Measurements from ENCODE around the gene DHX8. TPM values are rescaled to one million over a fixed set of nuclear protein-coding genes. Genes with fewer than 3 reads are reported as not detected.

The DHX8 gene
- total and polyA plus RNA-seq, 10 of the 15 experiments (the other 5 are each of a cell fraction or from before 2014, with no cell fraction given), result 27.6 to 50.4 (median 35.7) TPM

DNA sequence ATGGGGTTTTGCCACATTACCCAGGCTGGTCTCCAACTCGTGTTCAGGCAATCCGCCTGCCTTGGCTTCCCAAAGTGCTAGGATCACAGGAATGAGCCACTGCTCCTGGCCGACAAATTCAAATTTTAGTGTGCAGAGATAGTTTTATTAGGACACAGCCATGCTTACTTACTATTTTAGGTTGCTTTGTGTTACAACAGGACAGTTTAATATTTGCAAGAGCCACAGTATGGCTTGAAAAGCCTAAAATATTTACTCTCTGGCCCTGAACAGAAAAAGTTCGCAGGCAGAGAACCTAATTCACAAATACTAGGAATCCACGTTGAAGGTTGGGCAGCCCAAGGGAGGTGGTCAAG, 75.0 kb downstream of the DHX8 start (continued):
- TF ChIP-seq, protein P1, sequence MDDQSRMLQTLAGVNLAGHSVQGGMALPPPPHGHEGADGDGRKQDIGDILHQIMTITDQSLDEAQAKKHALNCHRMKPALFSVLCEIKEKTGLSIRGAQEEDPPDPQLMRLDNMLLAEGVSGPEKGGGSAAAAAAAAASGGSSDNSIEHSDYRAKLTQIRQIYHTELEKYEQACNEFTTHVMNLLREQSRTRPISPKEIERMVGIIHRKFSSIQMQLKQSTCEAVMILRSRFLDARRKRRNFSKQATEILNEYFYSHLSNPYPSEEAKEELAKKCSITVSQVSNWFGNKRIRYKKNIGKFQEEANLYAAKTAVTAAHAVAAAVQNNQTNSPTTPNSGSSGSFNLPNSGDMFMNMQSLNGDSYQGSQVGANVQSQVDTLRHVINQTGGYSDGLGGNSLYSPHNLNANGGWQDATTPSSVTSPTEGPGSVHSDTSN (IDR thresholded peaks at IDR 0.05; ENCODE audit: insufficient replicate concordance, low read depth, low read length), result no peak
- TF ChIP-seq ETV6 (conservative IDR thresholded peaks at IDR 0.05 in 1 of 2, IDR thresholded peaks at IDR 0.05 in 1 of 2; ENCODE audit: borderline replicate concordance in 1 of 2, low read depth in 1 of 2) (no peak), GABPA (IDR thresholded peaks at IDR 0.05; ENCODE audit: low read depth) (no peak), NBN (IDR thresholded peaks at IDR 0.05) (no peak), TCF7 (IDR thresholded peaks at IDR 0.05; ENCODE audit: borderline replicate concordance) (no peak), NR2F1 (conservative IDR thresholded peaks at IDR 0.05) (no peak)

DNA sequence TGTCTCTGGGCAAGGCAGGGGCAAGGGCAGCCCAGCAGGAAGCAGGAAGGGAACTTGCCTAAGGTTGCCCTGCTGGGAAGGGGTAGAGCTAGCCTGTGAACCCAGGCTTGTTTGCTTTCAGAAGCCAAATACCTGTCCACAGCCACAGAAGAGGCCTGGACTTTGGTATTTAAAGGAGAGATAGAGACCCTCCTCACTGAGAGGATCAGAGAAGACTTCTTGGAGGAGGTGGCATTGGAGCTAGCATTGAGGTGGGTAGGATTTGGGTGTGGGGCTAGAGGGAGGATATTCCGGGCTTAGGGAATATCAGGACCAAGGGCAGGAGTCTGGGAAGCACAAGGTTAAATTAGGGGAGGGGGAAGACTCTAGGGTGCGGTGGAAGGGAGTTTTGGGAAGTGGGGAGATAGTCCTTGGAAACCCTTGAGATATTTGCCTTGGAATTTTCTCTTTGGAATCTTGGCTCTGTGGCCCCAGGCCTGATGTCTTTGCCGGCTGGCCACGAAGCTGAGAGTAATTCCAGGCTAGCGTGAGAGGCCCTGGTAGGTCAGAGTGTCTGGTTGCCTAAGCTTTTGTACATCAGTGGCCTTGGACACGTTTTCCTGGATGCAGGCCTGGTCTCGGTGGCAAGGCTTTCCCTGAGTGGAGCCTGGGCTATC, 75.5 kb downstream of the DHX8 start:
- intact Hi-C loops (cut with micrococcal nuclease; ENCODE audit: unreplicated experiment) (no loop called here), in situ Hi-C loops (cut with MboI) (no loop called here)
- H4K20me1 ChIP-seq (ENCODE audit: control insufficient read depth, insufficient read depth), result no peaks in the 10 kb centered on the region
- H3K9ac ChIP-seq (ENCODE audit: control insufficient read depth, insufficient read depth, low read length), result no peak overlapping the region
- ChIA-PET RAD21 (ENCODE audit: unreplicated experiment) (no interaction called here), POLR2A (interaction anchor here (0.9 kb wide), 1 partner anchor 31 kb away, joined by 4 read pairs; no protein-coding TSS in a partner anchor), CTCF (interaction anchor here (1.2 to 1.3 kb wide), 3 partner anchors 15 to 75 kb away, joined by 3 to 6 read pairs (median 3); partner anchors contain the start of gene DHX8), SMC1A (ENCODE audit: uncharacterized antibody, unreplicated experiment) (interaction anchor here (1.3 to 1.8 kb wide), 2 partner anchors 17 to 135 kb away, joined by 3 to 8 read pairs; no protein-coding TSS in a partner anchor)
- FAIRE-seq, result no peak
- H3K4me2 ChIP-seq (ENCODE audit: control insufficient read depth, insufficient read depth), result no peak overlapping the region
- no peaks in the 10 kb centered on the region for H3K9me3 ChIP-seq (replicated peaks; ENCODE audit: control insufficient read depth, insufficient read depth, low read length)
- BruUV-seq (replicated peaks), result no TSS peak
- no peaks in the 10 kb centered on the region for H3K36me3 ChIP-seq (ENCODE audit: control insufficient read depth in 2 of 2, insufficient read depth in 2 of 2, low read length in 1 of 2)
- H3K79me2 ChIP-seq (ENCODE audit: control insufficient read depth, insufficient read depth, low read length), result no peaks in the 10 kb centered on the region
- no peak for DNase-seq (ENCODE audit: low read depth, low spot score)
- ATAC-seq, result no peak
- H2AFZ ChIP-seq (ENCODE audit: control insufficient read depth, low read depth, low read length), result no peak overlapping the region
- TF ChIP-seq TAF1 (IDR thresholded peaks at IDR 0.05; ENCODE audit: borderline replicate concordance, low read depth, low read length) (no peak), LARP7 (IDR thresholded peaks at IDR 0.05) (no peak), TARDBP (IDR thresholded peaks at IDR 0.05; ENCODE audit: borderline replicate concordance) (no peak), POLR2AphosphoS2 (IDR thresholded peaks at IDR 0.05; ENCODE audit: low read depth, low read length) (no peak), JUND (IDR thresholded peaks at IDR 0.05; ENCODE audit: low read depth, low read length) (no peak), YBX1 (IDR thresholded peaks at IDR 0.05) (no peak)
- H3K4me1 ChIP-seq (ENCODE audit: control insufficient read depth, insufficient read depth, low read length), result no peaks in the 10 kb centered on the region; the same call in 1 of the 2 replicates
- H3K4me3 ChIP-seq, result no peak overlapping the region
- 49% methylated on average over 7 of the region's 7 CpGs for WGBS (ENCODE audit: insufficient coverage, insufficient replicate concordance, low lambda C conversion rate, missing lambda C conversion rate)
- peaks cover 3 to 6% of the 10 kb centered on the region in 2 experiments; a peak in 2 of 4 replicates for H3K27me3 ChIP-seq (replicated peaks in 1 of 2; ENCODE audit: control insufficient read depth in 2 of 2, insufficient read depth in 2 of 2, low read length in 1 of 2)
- H3K27ac ChIP-seq (ENCODE audit: control insufficient read depth, insufficient read depth), result no peak overlapping the region
